HEK293 (cell line): ENCODE data around the gene GOLGA5.

Source experiments
- GLI2 ChIP-seq: fragments of 450-650 bp; formaldehyde crosslinking; IDR thresholded peaks from 2 replicates; pipeline ENCODE4; 2017; ENCODE audit warnings: missing biosample characterization, missing genetic modification characterization, low read depth, borderline replicate concordance
- GLIS2 ChIP-seq: fragments of 450-650 bp; formaldehyde crosslinking; IDR thresholded peaks from 2 replicates; pipeline ENCODE4 v1.5.1; 2016; ENCODE audit warnings: missing biosample characterization, missing genetic modification characterization
- HOXA7 ChIP-seq: sonication (generic); formaldehyde crosslinking; IDR thresholded peaks from 2 replicates; pipeline ENCODE4 v1.8.1; 2022; ENCODE audit warnings: missing genetic modification reagents, borderline replicate concordance
- INSM2 ChIP-seq: fragments of 450-650 bp; formaldehyde crosslinking; IDR thresholded peaks from 2 replicates; pipeline ENCODE4 v1.5.1; 2016; ENCODE audit warnings: missing biosample characterization, missing genetic modification characterization
- KLF7 ChIP-seq: fragments of 450-650 bp; formaldehyde crosslinking; IDR thresholded peaks from 2 replicates; pipeline ENCODE4 v1.5.1; 2016; ENCODE audit warnings: missing biosample characterization, missing genetic modification characterization, borderline replicate concordance
- PRDM4 ChIP-seq: fragments of 450-650 bp; formaldehyde crosslinking; IDR thresholded peaks from 2 replicates; pipeline ENCODE4 v1.5.1; 2017; ENCODE audit warnings: missing biosample characterization, missing genetic modification characterization
- RBAK ChIP-seq: fragments of 450-650 bp; formaldehyde crosslinking; IDR thresholded peaks from 2 replicates; pipeline ENCODE4 v1.5.1; 2016; ENCODE audit warnings: missing biosample characterization, missing genetic modification characterization
- TSHZ1 ChIP-seq: fragments of 450-650 bp; formaldehyde crosslinking; IDR thresholded peaks from 2 replicates; pipeline ENCODE4 v1.5.1; 2016; ENCODE audit warnings: missing biosample characterization, missing genetic modification characterization, borderline replicate concordance
- ZBTB20 ChIP-seq: fragments of 450-650 bp; formaldehyde crosslinking; IDR thresholded peaks from 2 replicates; pipeline ENCODE4 v1.5.1; 2016; ENCODE audit warnings: missing biosample characterization, missing genetic modification characterization
- ZBTB48 ChIP-seq: fragments of 450-650 bp; formaldehyde crosslinking; IDR thresholded peaks from 2 replicates; pipeline ENCODE4 v1.5.1; 2016; ENCODE audit warnings: missing biosample characterization, missing genetic modification characterization
- ZBTB8A ChIP-seq: fragments of 450-650 bp; formaldehyde crosslinking; IDR thresholded peaks from 2 replicates; pipeline ENCODE4 v1.5.1; 2016; ENCODE audit warnings: missing biosample characterization, missing genetic modification characterization
- ZFHX2 ChIP-seq: fragments of 450-650 bp; formaldehyde crosslinking; conservative IDR thresholded peaks from 2 replicates; pipeline ENCODE4 v1.5.1; 2016; ENCODE audit warnings: missing biosample characterization, missing genetic modification characterization
- ZNF140 ChIP-seq: fragments of 450-650 bp; formaldehyde crosslinking; IDR thresholded peaks from 2 replicates; pipeline ENCODE4 v1.5.1; 2016; ENCODE audit warnings: missing biosample characterization, missing genetic modification characterization
- ZNF157 ChIP-seq: fragments of 450-650 bp; formaldehyde crosslinking; IDR thresholded peaks from 2 replicates; pipeline ENCODE4 v1.5.1; 2016; ENCODE audit warnings: missing biosample characterization, missing genetic modification characterization
- ZNF184 ChIP-seq: fragments of 450-650 bp; IDR thresholded peaks from 2 replicates; pipeline ENCODE4 v1.5.1; 2018; ENCODE audit warnings: missing biosample characterization, mild to moderate bottlenecking, missing genetic modification characterization
- ZNF223 ChIP-seq: fragments of 450-650 bp; formaldehyde crosslinking; IDR thresholded peaks from 2 replicates; pipeline ENCODE4 v1.5.1; 2016; ENCODE audit warnings: missing biosample characterization, missing genetic modification characterization
- ZNF239 ChIP-seq: fragments of 450-650 bp; formaldehyde crosslinking; IDR thresholded peaks from 2 replicates; pipeline ENCODE4 v1.5.1; 2016; ENCODE audit warnings: missing biosample characterization, missing genetic modification characterization
- ZNF24 ChIP-seq: fragments of 450-650 bp; formaldehyde crosslinking; IDR thresholded peaks from 2 replicates; pipeline ENCODE4 v1.5.1; 2016; ENCODE audit warnings: missing biosample characterization, missing genetic modification characterization
- ZNF311 ChIP-seq: fragments of 450-650 bp; formaldehyde crosslinking; IDR thresholded peaks from 2 replicates; pipeline ENCODE4 v1.5.1; 2017; ENCODE audit warnings: missing biosample characterization, missing genetic modification characterization, borderline replicate concordance
- ZNF394 ChIP-seq: fragments of 450-650 bp; formaldehyde crosslinking; IDR thresholded peaks from 2 replicates; pipeline ENCODE4 v1.5.1; 2016; ENCODE audit warnings: missing biosample characterization, missing genetic modification characterization, mild to moderate bottlenecking, moderate library complexity, borderline replicate concordance
- ZNF560 ChIP-seq: fragments of 450-650 bp; formaldehyde crosslinking; IDR thresholded peaks from 2 replicates; pipeline ENCODE4 v1.5.1; 2017; ENCODE audit warnings: missing biosample characterization, missing genetic modification characterization, borderline replicate concordance
- ZNF580 ChIP-seq: fragments of 450-650 bp; formaldehyde crosslinking; IDR thresholded peaks from 2 replicates; pipeline ENCODE4 v1.5.1; 2016; ENCODE audit warnings: missing biosample characterization, missing genetic modification characterization
- ZNF585B ChIP-seq: fragments of 450-650 bp; formaldehyde crosslinking; IDR thresholded peaks from 2 replicates; pipeline ENCODE4 v1.5.1; 2016; ENCODE audit warnings: missing biosample characterization, missing genetic modification characterization
- ZNF707 ChIP-seq: fragments of 450-650 bp; formaldehyde crosslinking; IDR thresholded peaks from 2 replicates; pipeline ENCODE4 v1.5.1; 2016; ENCODE audit warnings: missing biosample characterization, missing genetic modification characterization
- ZNF791 ChIP-seq: fragments of 450-650 bp; formaldehyde crosslinking; IDR thresholded peaks from 2 replicates; pipeline ENCODE4 v1.5.1; 2016; ENCODE audit warnings: missing biosample characterization, missing genetic modification characterization
- ZSCAN16 ChIP-seq: fragments of 450-650 bp; formaldehyde crosslinking; IDR thresholded peaks from 2 replicates; pipeline ENCODE4 v1.5.1; 2016; ENCODE audit warnings: missing biosample characterization, missing genetic modification characterization

Gene GOLGA5

GRCh38 chr14:92794547-92794941 is 439 bp downstream of the GOLGA5 start (continued):
- TF ChIP-seq TSHZ1 (tag by site-specific recombination) (no peak), ZNF184 (tag by site-specific recombination) (no peak), ZNF791 (no peak), ZNF311 (tag by site-specific recombination) (no peak), ZNF140 (tag by site-specific recombination) (no peak), HOXA7 (CRISPR knock-in tag) (no peak), KLF7 (tag by site-specific recombination) (no peak), ZNF707 (tag by site-specific recombination) (no peak), GLIS2 (tag by site-specific recombination) (peak; percentile 19; the same call in 1 of the 2 replicates), INSM2 (0 out of 2 replicates have a peak, but pooled peaks have one; percentile 8), ZSCAN16 (tag by site-specific recombination) (no peak), ZNF157 (tag by site-specific recombination) (no peak), ZNF580 (tag by site-specific recombination) (no peak), GLI2 (tag by site-specific recombination) (no peak), ZNF239 (tag by site-specific recombination) (0 out of 2 replicates have a peak, but pooled peaks have one; percentile 14), ZBTB48 (tag by site-specific recombination) (peak; percentile 56; the same call in 1 of the 2 replicates), ZNF560 (tag by site-specific recombination) (no peak), ZNF585B (0 out of 2 replicates have a peak, but pooled peaks have one; percentile 6), ZBTB8A (tag by site-specific recombination) (peak; percentile 70), ZFHX2 (tag by site-specific recombination) (peak; percentile 64), PRDM4 (tag by site-specific recombination) (no peak), ZNF24 (tag by site-specific recombination) (no peak), ZNF223 (tag by site-specific recombination) (no peak), RBAK (tag by site-specific recombination) (no peak), ZBTB20 (tag by site-specific recombination) (peak; percentile 31; the same call in 1 of the 2 replicates), ZNF394 (tag by site-specific recombination) (no peak)
